H54 (cell line): Measurements from ENCODE around the gene SLC1A2.
A peak's percentile ranks its signal among the peaks of the same experiment; 100 is the strongest.

Experiments used
- DNase-seq: peaks from one replicate; pipeline ENCODE4 v3.0.0; 2011; ENCODE audit warnings: low spot score, mixed read lengths; ENCODE audit not compliant: insufficient read length
- FAIRE-seq: peaks from 3 replicates; lab custom pipeline; 2011; peaks lifted over from hg19 to GRCh38; lab: Jason Lieb, UNC
- POLR2A ChIP-seq: IDR thresholded peaks from 2 replicates; pipeline ENCODE4 v1.6.1; 2011; ENCODE audit warnings: low read depth, mild to moderate bottlenecking, low read length

SLC1A2 gene

GRCh38 chr11:35424157-35424940 is 5.0 kb upstream of the SLC1A2 start:
- TF ChIP-seq POLR2A: no peak

GRCh38 chr11:35420371-35420770 is 1.0 kb upstream of the SLC1A2 start:
- TF ChIP-seq POLR2A: no peak
- DNase-seq (no peak), FAIRE-seq (no peak)

More at GRCh38 chr11:35424157-35424940, 5.0 kb upstream of the SLC1A2 start:
- DNase-seq (no peak), FAIRE-seq (no peak)

GRCh38 chr11:35419830-35420333 is 524 bp upstream of the SLC1A2 start:
- FAIRE-seq (no peak), DNase-seq (no peak)
- TF ChIP-seq POLR2A: no peak

GRCh38 chr11:35418282-35419183 is 825 bp downstream of the SLC1A2 start:
- DNase-seq (no peak), FAIRE-seq (no peak)
- no peak for TF ChIP-seq POLR2A

- FAIRE-seq (no peak), DNase-seq (no peak)
- TF ChIP-seq POLR2A: no peak
These were observed 3.9 kb downstream of the SLC1A2 start for GRCh38 chr11:35415487-35415886.

GRCh38 chr11:35414776-35415175 is 4.6 kb downstream of the SLC1A2 start:
- FAIRE-seq (no peak), DNase-seq (no peak)
- no peak for TF ChIP-seq POLR2A

- no peak for TF ChIP-seq POLR2A
- FAIRE-seq: no peak
- no peak for DNase-seq
These were observed 5.0 kb downstream of the SLC1A2 start for GRCh38 chr11:35414311-35414710.

- DNase-seq (no peak), FAIRE-seq (no peak)
- TF ChIP-seq POLR2A: no peak
These were observed 5.8 kb downstream of the SLC1A2 start for GRCh38 chr11:35413598-35413997.

GRCh38 chr11:35412285-35412684 is 7.1 kb downstream of the SLC1A2 start:
- no peak for FAIRE-seq
- peak; percentile 28 for DNase-seq

GRCh38 chr11:35407041-35407440 is 12.3 kb downstream of the SLC1A2 start:
- FAIRE-seq (no peak), DNase-seq (no peak)
- no peak for TF ChIP-seq POLR2A

More at GRCh38 chr11:35412285-35412684, 7.1 kb downstream of the SLC1A2 start:
- no peak for TF ChIP-seq POLR2A

GRCh38 chr11:35404388-35404775 is 15.0 kb downstream of the SLC1A2 start:
- no peak for TF ChIP-seq POLR2A
- peak; percentile 26 for DNase-seq
- FAIRE-seq: no peak

- no peak for TF ChIP-seq POLR2A
- no peak for DNase-seq
- FAIRE-seq: no peak
These were observed 15.5 kb downstream of the SLC1A2 start for GRCh38 chr11:35403765-35404387.

GRCh38 chr11:35402751-35403660 is 16.4 kb downstream of the SLC1A2 start:
- TF ChIP-seq POLR2A: no peak
- DNase-seq (no peak), FAIRE-seq (no peak)

GRCh38 chr11:35398881-35399280 is 20.5 kb downstream of the SLC1A2 start:
- FAIRE-seq (no peak), DNase-seq (no peak)
- no peak for TF ChIP-seq POLR2A
